GM19035 (cell line): ENCODE results near the gene TNS3.
"Not testable (repeated sequence)": the region's sequence is repeated elsewhere in the genome, so short reads cannot be mapped to it uniquely, and the experiment has no call there.

Source experiments
- ATAC-seq: cut with Tn5 transposase; IDR thresholded peaks from one replicate; pipeline ENCODE4 v1.9.1; 2021; ENCODE audit not compliant: unreplicated experiment

Gene TNS3

GRCh38 chr7:47543056-47543455, 38.9 kb downstream of the TNS3 start:
- ATAC-seq, result no peak

GRCh38 chr7:47542051-47542450, 39.9 kb downstream of the TNS3 start:
- no peak for ATAC-seq

- not testable (repeated sequence) for ATAC-seq
These were observed 40.4 kb downstream of the TNS3 start for GRCh38 chr7:47541485-47541884.

GRCh38 chr7:47540387-47541350, 41.2 kb downstream of the TNS3 start:
- no peak for ATAC-seq

GRCh38 chr7:47540053-47540386, 41.9 kb downstream of the TNS3 start:
- ATAC-seq, result no peak

GRCh38 chr7:47539398-47540052, 42.4 kb downstream of the TNS3 start:
- ATAC-seq, result no peak

GRCh38 chr7:47538846-47539311, 43.0 kb downstream of the TNS3 start:
- no peak for ATAC-seq

GRCh38 chr7:47537716-47538675, 43.9 kb downstream of the TNS3 start:
- ATAC-seq, result no peak

- ATAC-seq, result no peak
These were observed 45.0 kb downstream of the TNS3 start for GRCh38 chr7:47536661-47537611.

- no peak for ATAC-seq
These were observed 45.9 kb downstream of the TNS3 start for GRCh38 chr7:47535704-47536628.

GRCh38 chr7:47535035-47535703, 46.7 kb downstream of the TNS3 start:
- no peak for ATAC-seq

GRCh38 chr7:47534322-47535034, 47.4 kb downstream of the TNS3 start:
- ATAC-seq, result no peak

- no peak for ATAC-seq
These were observed 50.1 kb downstream of the TNS3 start for GRCh38 chr7:47531584-47532492.

GRCh38 chr7:47529826-47530555, 51.9 kb downstream of the TNS3 start:
- no peak for ATAC-seq

GRCh38 chr7:47529405-47529804, 52.5 kb downstream of the TNS3 start:
- no peak for ATAC-seq

GRCh38 chr7:47528471-47528870, 53.4 kb downstream of the TNS3 start:
- no peak for ATAC-seq
